ENCODE measurements around the gene DARS1.

- TF ChIP-seq CTCF (IDR thresholded peaks at IDR 0.05; ENCODE audit: low read length) (no peak), EZH2 (IDR thresholded peaks at IDR 0.05; ENCODE audit: borderline replicate concordance, low read length) (no peak)
Measured at GRCh38 chr2:135962366-135963123, 22.9 kb downstream of the DARS1 start.
